HG03066 (cell line): ENCODE results near the gene UBE2E2.

Experiments used
- ATAC-seq: cut with Tn5 transposase; IDR thresholded peaks from one replicate; pipeline ENCODE4 v1.9.1; 2021; ENCODE audit warnings: low read depth; ENCODE audit not compliant: unreplicated experiment

Gene UBE2E2

GRCh38 chr3:23192816-23193215, 10.3 kb upstream of the UBE2E2 start:
- ATAC-seq = no peak

GRCh38 chr3:23193831-23194230, 9.3 kb upstream of the UBE2E2 start:
- ATAC-seq = no peak

GRCh38 chr3:23198801-23199200, 4.3 kb upstream of the UBE2E2 start:
- no peak for ATAC-seq

- no peak for ATAC-seq
These were observed 3.5 kb upstream of the UBE2E2 start for GRCh38 chr3:23199649-23200048.

- no peak for ATAC-seq
These were observed 1.8 kb upstream of the UBE2E2 start for GRCh38 chr3:23201154-23201838.

- peak; percentile 27 for ATAC-seq
These were observed 765 bp upstream of the UBE2E2 start for GRCh38 chr3:23202203-23202920.

- peak; percentile 15 for ATAC-seq
These were observed 692 bp downstream of the UBE2E2 start for GRCh38 chr3:23203708-23204330.

- ATAC-seq = no peak
These were observed 3.2 kb downstream of the UBE2E2 start for GRCh38 chr3:23206366-23206765.

- no peak for ATAC-seq
These were observed 6.0 kb downstream of the UBE2E2 start for GRCh38 chr3:23209103-23209502.

GRCh38 chr3:23209747-23210487, 6.8 kb downstream of the UBE2E2 start:
- no peak for ATAC-seq

- ATAC-seq = no peak
These were observed 10.7 kb downstream of the UBE2E2 start for GRCh38 chr3:23213813-23214212.

- ATAC-seq = no peak
These were observed 14.9 kb downstream of the UBE2E2 start for GRCh38 chr3:23217872-23218554.

GRCh38 chr3:23219117-23219516, 16.0 kb downstream of the UBE2E2 start:
- peak; percentile 24 for ATAC-seq

GRCh38 chr3:23219552-23219951, 16.4 kb downstream of the UBE2E2 start:
- ATAC-seq = peak; percentile 34

- ATAC-seq = no peak
These were observed 18.0 kb downstream of the UBE2E2 start for GRCh38 chr3:23221136-23221535.

GRCh38 chr3:23232016-23232415, 28.9 kb downstream of the UBE2E2 start:
- no peak for ATAC-seq

GRCh38 chr3:23232854-23233253, 29.7 kb downstream of the UBE2E2 start:
- no peak for ATAC-seq

- ATAC-seq = no peak
These were observed 32.1 kb downstream of the UBE2E2 start for GRCh38 chr3:23235264-23235663.

- no peak for ATAC-seq
These were observed 33.8 kb downstream of the UBE2E2 start for GRCh38 chr3:23236890-23237289.

- no peak for ATAC-seq
These were observed 35.0 kb downstream of the UBE2E2 start for GRCh38 chr3:23238156-23238555.
